Suppressor macrophage treated with lipopolysaccharide for 4 hours (primary cell): ENCODE results near the gene TBC1D23.
"Not testable (repeated sequence)": the region's sequence is repeated elsewhere in the genome, so short reads cannot be mapped to it uniquely, and the experiment has no call there.

ENCODE experiments used
- DNase-seq: peaks from one replicate; pipeline ENCODE4 v3.0.0-alpha.2; 2020

The TBC1D23 gene

DNA sequence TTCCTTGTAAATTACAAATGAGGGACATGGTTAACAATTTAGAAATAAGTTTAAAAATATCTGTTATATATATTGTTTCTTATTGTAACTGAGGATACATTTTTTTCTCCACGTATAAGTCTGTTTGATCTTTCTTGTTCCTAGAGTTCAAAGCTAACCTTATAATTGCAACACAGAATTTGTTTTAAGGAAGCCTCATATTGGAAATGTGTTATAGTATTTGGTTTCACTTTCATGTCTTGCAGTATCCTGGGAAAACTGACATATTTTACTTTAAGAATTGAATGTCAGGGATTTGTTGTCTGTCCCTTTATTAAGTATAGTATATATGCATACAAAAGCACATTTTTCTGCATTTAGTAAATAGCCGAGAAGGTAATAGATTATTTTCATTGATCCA is 50.2 kb downstream of the TBC1D23 start:
- no peak for DNase-seq

DNA sequence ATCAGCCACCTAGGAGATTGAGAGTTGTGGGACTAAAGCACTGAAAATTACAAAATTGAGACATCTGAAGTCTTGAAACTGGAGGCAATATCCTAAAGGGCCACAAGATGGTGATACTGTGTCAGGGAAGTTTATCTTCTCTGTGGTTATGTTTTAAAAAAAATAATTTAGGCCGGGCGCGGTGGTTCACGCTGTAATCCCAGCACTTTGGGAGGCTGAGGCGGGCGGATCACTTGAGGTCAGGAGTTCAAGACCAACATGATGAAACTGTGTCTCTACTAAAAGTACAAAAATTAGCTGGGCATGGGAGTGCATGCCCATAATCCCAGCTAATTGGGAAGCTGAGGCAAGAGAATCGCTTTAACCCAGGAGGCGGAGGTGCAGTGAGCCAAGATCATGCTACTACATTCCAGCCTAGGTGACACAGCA is 55.9 kb downstream of the TBC1D23 start:
- DNase-seq = peak; percentile 67

DNA sequence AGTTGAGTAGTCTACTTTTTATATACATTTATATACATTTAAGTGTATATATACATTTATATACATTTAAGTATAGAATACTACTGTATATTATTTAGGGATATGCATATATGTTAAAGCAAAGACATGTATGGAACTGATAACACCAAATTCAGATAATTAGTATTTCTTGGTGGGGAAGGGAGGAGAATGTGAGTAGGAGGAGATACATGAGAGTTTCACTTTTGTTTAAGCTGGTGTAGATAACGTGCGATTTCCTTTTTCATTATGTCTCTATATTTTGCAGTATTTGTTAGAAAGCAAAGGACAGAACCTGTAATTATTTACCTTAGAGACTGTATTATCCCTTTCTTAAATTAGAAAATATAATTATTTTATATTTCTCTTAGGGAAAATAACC is 57.1 kb downstream of the TBC1D23 start:
- peak; percentile 15 for DNase-seq

DNA sequence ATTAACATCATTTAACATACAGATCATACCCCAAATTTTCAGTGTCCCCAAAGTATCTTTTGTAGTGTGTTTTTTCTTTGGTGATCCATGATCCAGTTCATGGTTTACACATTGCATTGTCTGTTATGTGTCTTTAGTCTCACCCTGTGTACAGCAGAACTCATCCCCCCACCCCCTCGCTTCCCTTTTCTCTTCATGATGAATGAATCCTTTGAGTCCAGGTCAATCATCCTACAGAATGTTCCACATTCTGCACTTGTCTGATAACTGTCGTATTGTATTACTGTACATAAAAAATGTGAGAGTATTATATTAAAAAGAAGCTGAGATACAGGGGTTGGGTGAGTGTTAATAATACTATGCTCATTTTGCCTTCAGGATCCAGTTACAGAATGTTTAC is 59.2 kb downstream of the TBC1D23 start:
- no peak for DNase-seq

DNA sequence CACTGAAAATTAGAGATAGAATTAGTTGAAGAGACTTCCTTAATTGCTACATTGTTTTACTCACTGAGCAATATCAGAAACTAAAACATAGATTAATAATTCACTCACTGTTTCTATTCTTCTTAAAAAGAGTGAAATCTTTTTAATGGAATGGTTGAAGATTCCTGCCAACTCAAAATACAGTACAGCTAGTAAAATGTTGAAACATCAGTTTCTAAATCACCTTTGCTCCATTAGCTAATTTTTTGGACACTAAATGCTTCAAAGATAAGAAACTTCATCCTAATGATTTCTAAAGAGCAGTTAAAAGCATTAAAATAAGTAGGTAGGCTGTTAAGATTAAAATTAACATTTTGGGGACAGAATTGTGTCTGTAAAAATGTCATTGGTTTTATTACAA is 63.3 kb downstream of the TBC1D23 start:
- DNase-seq = no peak

DNA sequence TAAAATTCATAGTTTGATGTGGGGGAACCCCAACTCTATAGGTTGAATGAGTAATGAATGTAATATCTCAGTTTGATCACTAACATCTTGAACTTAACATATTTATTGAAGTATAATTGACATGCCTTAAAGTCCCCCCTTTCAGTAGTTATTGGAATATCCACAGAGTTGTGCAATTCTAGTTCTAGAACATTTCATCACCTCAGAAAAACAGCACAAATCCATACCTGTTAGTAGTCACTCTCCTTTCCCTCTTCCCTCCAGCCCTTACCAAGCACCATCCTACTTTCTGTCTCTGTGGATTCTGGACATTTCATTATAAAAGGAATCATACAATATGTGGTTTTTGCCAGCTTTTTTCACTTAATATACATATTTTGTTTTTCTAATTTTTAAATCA is 65.0 kb downstream of the TBC1D23 start:
- DNase-seq = no peak

DNA sequence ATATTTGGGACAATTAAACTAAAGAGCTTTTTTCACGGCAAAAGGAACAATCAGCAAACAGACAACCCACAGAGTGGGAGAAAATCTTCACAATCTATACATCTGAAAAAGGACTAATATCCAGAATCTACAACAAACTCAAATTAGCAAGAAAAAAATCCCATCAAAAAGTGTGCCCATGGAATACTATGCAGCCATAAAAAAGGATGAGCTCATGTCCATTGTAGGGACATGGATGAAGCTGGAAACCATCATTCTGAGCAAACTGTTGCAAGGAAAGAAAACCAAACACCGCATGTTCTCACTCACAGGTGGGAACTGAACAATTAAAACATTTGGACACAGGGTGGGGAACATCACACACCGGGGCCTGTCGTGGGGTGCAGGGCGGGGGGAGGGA is 66.6 kb downstream of the TBC1D23 start:
- not testable (repeated sequence) for DNase-seq

DNA sequence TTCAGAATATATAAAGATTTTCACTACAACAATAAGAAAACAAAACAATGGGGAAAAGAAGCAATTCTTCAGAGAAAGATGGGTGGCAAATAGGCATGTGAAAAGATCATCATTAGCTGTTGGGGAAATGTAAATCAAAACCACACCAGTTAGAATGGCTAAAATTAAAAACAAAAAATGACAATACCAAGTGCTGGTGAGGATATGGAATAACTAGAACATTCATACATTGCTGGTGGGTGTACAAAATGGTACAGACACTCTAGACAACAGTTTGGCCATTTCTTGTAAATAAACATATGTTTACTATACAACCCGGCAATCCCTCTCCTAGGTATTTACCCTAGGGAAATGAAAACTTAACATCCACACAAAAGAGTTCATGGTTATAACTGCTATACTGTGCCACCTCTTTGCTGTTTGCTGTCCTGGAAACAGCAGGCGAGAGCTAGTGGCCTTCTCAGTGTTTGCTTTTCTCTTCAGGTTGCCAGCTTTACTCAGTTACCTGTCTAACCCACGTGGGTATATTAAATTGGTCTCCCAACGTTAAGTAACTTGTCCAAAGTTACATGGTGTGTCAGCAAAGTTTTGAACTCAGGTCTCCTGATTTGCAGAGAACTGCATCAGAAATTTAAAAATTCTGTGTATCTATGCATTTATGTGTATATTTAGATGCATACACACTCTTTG is 69.2 kb downstream of the TBC1D23 start:
- no peak for DNase-seq

DNA sequence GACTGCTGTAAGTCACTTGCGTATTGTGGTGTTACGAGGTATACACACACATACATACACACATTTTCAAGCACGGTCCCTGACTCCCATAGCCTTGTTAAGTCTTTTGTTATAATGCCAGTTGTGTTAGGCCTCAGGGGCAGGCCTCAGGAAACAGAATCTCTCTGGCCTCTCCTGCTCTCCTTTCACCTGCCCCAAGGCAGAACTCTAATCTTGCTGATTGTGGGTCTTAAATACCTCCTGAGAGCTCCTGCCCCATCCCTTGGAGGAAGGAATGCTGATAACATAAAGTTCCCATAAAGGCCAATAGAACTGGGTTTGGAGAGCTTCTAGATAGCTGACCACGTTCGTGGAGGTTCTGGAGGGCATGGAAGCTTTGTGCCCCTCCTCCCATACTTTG is 69.9 kb downstream of the TBC1D23 start:
- DNase-seq = no peak

DNA sequence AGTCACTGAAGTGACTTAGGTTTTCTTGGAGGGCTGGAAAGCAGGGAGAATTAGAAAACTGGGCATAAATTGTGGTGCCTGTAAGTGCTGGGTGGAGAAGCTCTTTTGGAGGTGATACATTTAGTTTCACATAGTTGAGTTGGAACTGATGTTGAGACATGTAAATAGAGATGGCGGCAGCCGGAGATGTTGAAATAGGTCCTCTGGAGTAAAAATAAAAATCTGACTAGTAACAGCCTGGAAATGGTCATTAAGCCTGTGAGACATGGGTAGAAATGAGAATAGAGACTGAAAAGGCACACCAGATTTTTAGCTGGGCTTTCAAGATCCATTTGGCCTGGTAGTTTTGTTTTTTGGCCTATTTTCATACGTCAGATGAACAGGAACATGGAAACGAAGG is 70.9 kb downstream of the TBC1D23 start:
- no peak for DNase-seq

DNA sequence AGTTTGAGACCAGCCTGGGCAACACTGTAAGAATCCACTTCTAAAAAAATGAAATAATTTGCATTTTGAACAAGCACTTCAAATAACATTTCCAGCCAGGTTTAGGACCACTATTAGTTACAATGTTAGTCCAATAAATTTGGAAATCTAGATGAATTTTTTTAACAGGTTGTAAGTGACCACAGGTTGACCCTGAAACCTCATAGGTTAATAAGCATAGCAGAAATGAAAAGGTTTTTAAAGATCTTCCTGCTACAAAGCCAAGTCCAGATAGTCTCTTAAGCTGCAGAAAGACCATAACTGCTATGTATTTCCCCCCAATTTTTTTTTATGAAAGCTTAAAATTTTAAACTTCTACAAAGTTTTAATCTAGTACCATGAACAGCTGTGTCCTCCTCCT is 72.3 kb downstream of the TBC1D23 start:
- DNase-seq = no peak

DNA sequence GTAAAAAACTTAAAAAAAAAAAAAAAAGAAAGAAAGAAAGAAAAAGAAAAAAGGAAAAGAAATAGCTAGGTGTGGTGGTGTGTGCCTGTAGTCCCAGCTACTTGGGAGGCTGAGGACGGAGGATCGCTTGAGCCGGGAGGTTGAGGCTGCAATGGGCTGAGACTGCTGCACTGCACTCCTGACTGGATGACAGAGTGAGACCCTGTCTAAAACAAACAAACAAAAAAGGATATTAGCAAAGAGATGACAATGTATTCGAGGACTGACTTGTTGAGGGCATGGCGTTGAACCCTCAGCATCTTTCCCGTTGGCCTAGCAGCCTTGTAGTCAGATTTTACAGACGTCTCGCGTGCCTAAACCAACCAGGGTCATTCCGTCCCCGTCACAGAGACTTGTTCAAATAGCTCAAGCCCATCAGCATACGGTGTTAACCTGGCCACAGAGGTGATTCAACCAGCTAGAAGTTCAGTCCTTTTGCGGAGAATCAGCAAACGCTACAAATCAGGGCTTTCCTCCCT is 73.2 kb downstream of the TBC1D23 start:
- DNase-seq = no peak

DNA sequence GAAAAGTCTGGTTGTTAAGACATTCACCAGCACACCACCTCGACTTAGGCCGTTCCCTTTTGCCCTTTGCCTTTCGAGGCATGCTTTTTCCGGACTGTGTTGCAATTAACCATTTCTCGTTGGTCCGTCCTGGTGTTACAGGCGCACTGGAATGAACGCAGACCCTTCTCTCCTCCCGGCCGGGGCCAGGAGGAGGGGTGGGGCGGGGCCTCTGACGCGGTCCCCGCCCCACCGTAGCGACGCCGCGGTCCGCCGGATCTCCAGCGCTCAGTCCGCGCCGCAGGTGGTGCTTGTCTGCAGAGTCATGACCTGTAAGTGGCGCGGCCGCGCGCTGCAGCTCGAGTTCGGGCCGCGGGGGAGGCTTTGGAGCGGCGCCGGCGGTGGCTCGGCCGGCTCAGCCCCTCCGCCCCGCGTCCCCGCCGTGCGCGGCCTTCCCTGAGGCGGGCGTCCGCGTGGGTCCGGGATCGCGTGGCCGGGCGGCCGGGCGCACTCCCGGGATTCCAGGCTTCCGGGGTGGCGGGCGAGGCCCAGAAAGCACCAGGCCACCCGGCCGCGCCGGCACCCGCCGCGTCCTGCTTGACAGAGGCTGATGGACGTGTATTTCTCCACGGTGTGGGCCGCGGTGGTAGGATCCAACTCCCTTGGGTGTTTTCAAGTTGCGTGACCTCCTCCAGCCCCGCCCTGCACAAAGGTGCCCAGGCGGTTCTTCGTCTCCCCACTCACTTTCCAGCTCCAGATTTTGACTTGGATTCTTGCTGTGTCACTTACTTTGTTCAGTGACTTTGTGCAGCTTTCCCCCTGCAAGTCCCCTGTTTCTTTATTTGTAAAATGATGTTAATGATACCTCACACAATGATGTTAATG is 73.9 kb downstream of the TBC1D23 start, which contains the start of gene NIT2:
NIT2 (plus strand) TSS at position 270 of the 864 bp plus-strand sequence; CDS start at position 305, 35 bp downstream.
- DNase-seq = peak; percentile 82

DNA sequence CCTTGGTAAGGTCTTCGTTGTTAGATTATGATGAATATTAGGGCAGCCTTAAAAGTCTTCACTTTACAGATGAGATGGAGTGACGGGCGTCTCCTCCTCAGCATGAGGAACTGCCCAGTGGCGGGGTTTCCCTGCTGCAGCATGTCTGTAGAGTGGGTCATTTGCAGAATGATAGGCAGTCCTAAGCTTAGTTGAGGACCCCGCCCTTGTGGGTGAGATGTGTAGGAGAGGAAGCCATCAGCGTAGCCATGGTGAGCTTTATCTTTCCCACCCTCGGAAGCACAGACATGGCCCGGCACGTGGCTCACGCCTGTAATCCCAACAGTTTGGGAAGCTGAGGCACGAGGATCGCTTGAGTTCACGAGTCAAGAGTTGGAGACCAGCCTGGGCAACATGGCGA is 74.6 kb downstream of the TBC1D23 start:
- peak; percentile 70 for DNase-seq

DNA sequence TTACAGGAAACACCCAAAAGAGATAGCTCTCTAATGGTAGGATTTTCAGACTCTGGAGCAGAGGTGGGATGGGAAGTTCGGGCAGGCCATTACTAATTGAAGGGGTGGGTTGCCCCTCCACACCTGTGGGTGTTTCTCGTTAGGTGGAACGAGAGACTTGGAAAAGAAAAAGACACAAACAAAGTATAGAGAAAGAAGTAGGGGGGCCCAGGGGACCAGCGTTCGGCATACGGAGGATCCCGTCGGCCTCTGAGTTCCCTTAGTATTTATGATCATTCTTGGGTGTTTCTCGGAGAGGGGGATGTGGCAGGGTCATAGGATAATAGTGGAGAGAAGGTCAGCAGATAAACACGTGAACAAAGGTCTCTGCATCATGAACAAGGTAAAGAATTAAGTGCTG is 75.4 kb downstream of the TBC1D23 start:
- DNase-seq = not testable (repeated sequence)

DNA sequence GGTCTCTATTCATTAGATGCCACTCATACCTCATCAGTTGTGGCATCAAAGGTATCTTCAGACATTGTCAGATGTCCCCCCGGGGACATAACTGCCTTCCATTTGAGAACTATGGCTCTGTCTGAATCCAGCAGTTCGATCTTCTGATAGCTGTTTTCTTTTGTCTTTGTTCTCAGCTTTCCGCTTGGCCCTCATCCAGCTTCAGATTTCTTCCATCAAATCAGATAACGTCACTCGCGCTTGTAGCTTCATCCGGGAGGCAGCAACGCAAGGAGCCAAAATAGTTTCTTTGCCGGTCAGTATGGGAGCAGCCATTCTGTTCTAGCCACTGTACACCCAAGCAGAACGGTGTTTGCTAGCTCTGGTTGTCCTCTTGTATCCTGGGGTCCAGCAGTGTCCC is 78.1 kb downstream of the TBC1D23 start:
- no peak for DNase-seq

DNA sequence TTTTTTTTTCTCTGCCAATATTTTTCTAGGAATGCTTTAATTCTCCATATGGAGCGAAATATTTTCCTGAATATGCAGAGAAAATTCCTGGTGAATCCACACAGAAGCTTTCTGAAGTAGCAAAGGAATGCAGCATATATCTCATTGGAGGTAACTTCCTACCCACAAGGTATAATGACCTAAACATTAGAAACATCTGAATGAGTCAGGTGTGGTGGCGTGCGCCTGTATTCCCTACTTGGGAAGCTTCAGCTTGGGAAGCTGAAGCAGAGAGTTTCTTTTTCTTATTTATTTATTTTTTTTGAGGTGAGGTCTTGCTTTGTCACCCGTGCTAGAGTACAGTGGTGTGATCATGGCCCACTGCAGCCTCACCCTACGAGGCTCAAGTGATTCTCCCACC is 79.0 kb downstream of the TBC1D23 start:
- DNase-seq = no peak

DNA sequence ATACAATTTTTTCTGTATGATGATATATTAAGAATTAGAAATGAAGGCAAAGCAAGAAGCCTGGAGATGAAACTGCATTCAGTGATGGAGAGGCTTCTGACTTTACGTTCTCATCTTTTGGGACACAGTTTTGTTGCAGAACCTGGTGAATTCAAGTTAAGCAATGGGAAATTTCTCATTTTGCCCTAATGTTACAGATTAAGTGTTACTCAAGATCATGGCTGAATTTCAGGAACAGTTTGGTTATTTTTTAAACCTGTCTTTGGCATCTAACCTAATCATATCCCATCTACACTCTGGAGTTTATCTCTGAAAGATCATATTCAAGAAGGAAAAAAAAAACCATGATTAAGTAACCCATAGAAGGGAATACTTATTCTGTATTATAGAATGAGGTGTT is 79.7 kb downstream of the TBC1D23 start:
- DNase-seq = no peak

DNA sequence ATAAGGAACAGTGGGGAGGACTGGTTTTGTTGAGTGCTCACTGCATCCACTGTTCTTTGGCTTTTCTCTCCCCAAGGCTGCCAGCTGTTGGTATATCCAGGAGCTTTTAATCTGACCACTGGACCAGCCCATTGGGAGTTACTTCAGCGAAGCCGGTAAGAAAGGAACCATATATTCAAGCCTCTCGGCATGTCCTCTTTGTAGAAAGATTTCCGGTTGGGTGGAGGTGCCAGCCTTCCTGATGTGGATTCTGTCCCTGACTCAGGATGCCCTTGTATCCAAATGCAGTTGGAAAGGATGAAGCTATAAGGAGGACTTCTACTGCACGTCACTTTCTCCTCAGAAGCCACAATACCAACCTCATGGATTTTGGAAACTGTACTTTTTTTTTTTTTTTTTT is 87.9 kb downstream of the TBC1D23 start:
- DNase-seq = no peak

DNA sequence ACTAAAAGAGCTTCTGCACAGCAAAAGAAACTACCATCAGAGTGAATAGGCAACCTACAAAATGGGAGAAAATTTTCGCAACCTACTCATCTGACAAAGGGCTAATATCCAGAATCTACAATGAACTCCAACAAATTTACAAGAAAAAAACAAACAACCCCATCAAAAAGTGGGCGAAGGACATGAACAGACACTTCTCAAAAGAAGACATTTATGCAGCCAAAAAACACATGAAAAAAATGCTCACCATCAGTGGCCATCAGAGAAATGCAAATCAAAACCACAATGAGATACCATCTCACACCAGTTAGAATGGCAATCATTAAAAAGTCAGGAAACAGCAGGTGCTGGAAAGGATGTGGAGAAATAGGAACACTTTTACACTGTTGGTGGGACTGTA is 91.0 kb downstream of the TBC1D23 start:
- not testable (repeated sequence) for DNase-seq

DNA sequence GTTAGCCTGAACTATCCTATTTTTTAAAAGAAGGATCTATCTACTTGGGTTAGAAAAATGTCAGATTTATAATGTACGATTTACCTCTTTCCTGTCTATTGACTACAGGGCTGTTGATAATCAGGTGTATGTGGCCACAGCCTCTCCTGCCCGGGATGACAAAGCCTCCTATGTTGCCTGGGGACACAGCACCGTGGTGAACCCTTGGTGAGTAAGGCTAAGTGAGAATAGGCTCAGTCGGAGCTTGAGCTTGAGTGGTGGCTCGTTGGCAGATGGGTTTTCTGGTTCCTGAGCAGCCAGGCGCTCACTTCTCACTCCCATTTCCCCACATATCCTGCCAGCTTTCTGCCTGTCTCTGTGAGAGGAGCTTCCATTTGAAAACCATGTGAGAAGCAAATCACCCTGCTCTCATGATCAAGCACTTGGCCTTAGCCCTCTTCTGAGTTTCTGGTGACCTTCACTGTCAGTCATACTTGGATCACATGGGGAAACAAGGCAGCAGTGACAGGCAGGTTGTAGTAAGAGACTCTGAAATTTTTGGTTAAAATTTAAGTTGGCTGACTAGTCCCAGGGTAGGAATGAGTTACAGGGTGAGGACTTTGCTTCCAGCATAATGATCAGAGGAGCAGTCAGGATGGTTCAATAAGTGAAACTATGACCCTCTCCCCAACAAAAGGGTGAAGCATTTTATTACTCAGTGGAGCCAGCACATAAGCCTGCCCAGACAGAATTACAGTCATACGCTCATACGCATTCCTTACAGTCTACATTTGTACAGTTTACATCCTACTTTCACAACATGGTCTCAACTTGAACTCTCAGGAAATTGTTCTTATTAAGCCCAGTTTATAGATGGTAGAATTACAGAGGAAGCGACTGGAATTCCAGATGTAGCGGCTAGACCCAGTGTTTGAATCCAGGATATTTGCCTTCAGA is 91.8 kb downstream of the TBC1D23 start:
- no peak for DNase-seq

DNA sequence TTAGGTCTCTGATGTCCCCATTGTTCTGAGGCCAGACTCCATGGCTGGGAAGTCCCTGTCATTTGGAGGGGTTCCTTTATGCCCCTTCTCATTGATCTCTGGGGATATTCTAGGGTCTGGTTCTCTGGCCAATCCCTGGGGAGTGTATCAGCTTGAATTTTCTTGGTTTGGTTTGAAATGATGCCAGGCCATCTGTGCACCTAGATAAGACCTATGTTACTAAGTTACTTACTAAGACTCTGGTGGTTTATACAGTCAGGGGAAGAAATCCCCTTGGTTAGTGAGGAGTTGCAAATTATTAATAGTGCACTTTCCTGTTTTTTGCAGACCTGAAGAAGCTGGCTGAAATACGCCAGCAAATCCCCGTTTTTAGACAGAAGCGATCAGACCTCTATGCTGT is 94.1 kb downstream of the TBC1D23 start:
- DNase-seq = no peak

DNA sequence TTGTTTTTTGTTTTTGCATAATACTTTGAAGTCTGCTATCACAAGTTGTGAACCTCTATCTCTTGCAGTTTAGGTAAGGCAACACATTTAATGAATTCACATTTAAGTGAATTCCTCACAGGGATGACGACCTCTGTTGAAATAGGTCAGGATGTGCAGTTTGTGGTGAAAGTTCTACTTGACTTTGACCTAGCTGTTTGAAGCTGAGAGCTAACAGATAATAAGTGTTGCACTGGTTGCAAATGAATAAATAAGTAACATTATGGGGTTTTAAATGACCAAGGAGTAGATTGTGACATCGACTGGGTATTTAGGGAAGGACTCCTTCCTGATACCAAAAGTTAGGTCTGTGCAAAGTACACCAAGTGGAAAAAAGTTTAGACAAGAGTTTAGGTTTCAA is 97.6 kb downstream of the TBC1D23 start:
- no peak for DNase-seq
